ENCODE measurements around the gene ATP6V0C. TPM values are rescaled to one million over a fixed set of nuclear protein-coding genes. Genes with fewer than 3 reads are reported as not detected.

Gene ATP6V0C
- total RNA-seq, 1 experiment from 2014 or later = 260 TPM

GRCh38 chr16:2497116-2497630 lies 16.6 kb upstream of the ATP6V0C start:
- Mint-ChIP-seq H3K36me3 (ENCODE audit: insufficient read depth, unreplicated experiment) (peaks cover 5% of the 10 kb centered on the region), H3K4me3 (ENCODE audit: low read depth, unreplicated experiment) (no peak overlapping the region), H3K4me1 (ENCODE audit: low read depth, unreplicated experiment) (no peaks in the 10 kb centered on the region), H3K9me3 (ENCODE audit: low read depth, unreplicated experiment) (no peaks in the 10 kb centered on the region), H3K27me3 (ENCODE audit: unreplicated experiment) (no peaks in the 10 kb centered on the region), H3K27ac (ENCODE audit: unreplicated experiment) (no peak overlapping the region)
- intact Hi-C loops (cut with micrococcal nuclease; ENCODE audit: unreplicated experiment) = no loop called here
- CTCF ChIA-PET = no interaction called here
- TF ChIP-seq CTCF (IDR thresholded peaks at IDR 0.05; ENCODE audit: unreplicated experiment) = no peak
- no peak for DNase-seq
- no TSS peak for BruUV-seq (replicated peaks)

- intact Hi-C loops (cut with micrococcal nuclease; ENCODE audit: unreplicated experiment) = no loop called here
- Mint-ChIP-seq H3K4me3 (ENCODE audit: low read depth, unreplicated experiment) (no peak overlapping the region), H3K9me3 (ENCODE audit: low read depth, unreplicated experiment) (no peaks in the 10 kb centered on the region), H3K36me3 (ENCODE audit: insufficient read depth, unreplicated experiment) (peaks cover 6% of the 10 kb centered on the region), H3K27me3 (ENCODE audit: unreplicated experiment) (no peaks in the 10 kb centered on the region), H3K4me1 (ENCODE audit: low read depth, unreplicated experiment) (no peaks in the 10 kb centered on the region), H3K27ac (ENCODE audit: unreplicated experiment) (no peak overlapping the region)
- no peak for TF ChIP-seq CTCF (IDR thresholded peaks at IDR 0.05; ENCODE audit: unreplicated experiment)
- BruUV-seq (replicated peaks) = no TSS peak
- DNase-seq = no peak
- CTCF ChIA-PET = no interaction called here
These were observed 15.9 kb upstream of the ATP6V0C start for GRCh38 chr16:2497695-2498484.

- H3K36me3 Mint-ChIP-seq (ENCODE audit: insufficient read depth, unreplicated experiment) = peaks cover 6% of the 10 kb centered on the region
- CTCF ChIA-PET = no interaction called here
- no peak for DNase-seq
- TF ChIP-seq CTCF (IDR thresholded peaks at IDR 0.05; ENCODE audit: unreplicated experiment) = no peak
- H3K4me3 Mint-ChIP-seq (ENCODE audit: low read depth, unreplicated experiment) = no peak overlapping the region
- intact Hi-C loops (cut with micrococcal nuclease; ENCODE audit: unreplicated experiment) = no loop called here
- no peaks in the 10 kb centered on the region for H3K27me3 Mint-ChIP-seq (ENCODE audit: unreplicated experiment)
- H3K27ac Mint-ChIP-seq (ENCODE audit: unreplicated experiment) = no peak overlapping the region
- H3K4me1 Mint-ChIP-seq (ENCODE audit: low read depth, unreplicated experiment) = no peaks in the 10 kb centered on the region
- H3K9me3 Mint-ChIP-seq (ENCODE audit: low read depth, unreplicated experiment) = no peaks in the 10 kb centered on the region
- BruUV-seq (replicated peaks) = no TSS peak
These were observed 15.1 kb upstream of the ATP6V0C start for GRCh38 chr16:2498531-2499253.

GRCh38 chr16:2499454-2499853 lies 14.3 kb upstream of the ATP6V0C start:
- no TSS peak for BruUV-seq (replicated peaks)
- Mint-ChIP-seq H3K4me1 (ENCODE audit: low read depth, unreplicated experiment) (no peaks in the 10 kb centered on the region), H3K36me3 (ENCODE audit: insufficient read depth, unreplicated experiment) (peaks cover 6% of the 10 kb centered on the region), H3K9me3 (ENCODE audit: low read depth, unreplicated experiment) (no peaks in the 10 kb centered on the region), H3K4me3 (ENCODE audit: low read depth, unreplicated experiment) (no peak overlapping the region), H3K27ac (ENCODE audit: unreplicated experiment) (no peak overlapping the region), H3K27me3 (ENCODE audit: unreplicated experiment) (no peaks in the 10 kb centered on the region)
- no peak for DNase-seq
- intact Hi-C loops (cut with micrococcal nuclease; ENCODE audit: unreplicated experiment) = no loop called here
- CTCF ChIA-PET = no interaction called here
- no peak for TF ChIP-seq CTCF (IDR thresholded peaks at IDR 0.05; ENCODE audit: unreplicated experiment)
